Chondrocyte (in vitro differentiated cells): ENCODE results near the gene STRAP. TPM values are rescaled to one million over a fixed set of nuclear protein-coding genes. Genes with fewer than 3 reads are reported as not detected.

Experiments used
- DNase-seq: peaks from one replicate; pipeline ENCODE4 v3.0.0; 2021; ENCODE audit warnings: mixed read lengths, low spot score
- H3K27ac Mint-ChIP-seq: one replicate; pipeline ENCODE4 v1.8.0; 2021; ENCODE audit warnings: mild to moderate bottlenecking, moderate library complexity, mixed read lengths; ENCODE audit not compliant: unreplicated experiment
- H3K27me3 Mint-ChIP-seq: 2 replicates; pipeline ENCODE4 v1.8.0; 2021; ENCODE audit warnings: low read depth, mixed read lengths
- H3K36me3 Mint-ChIP-seq: 2 replicates; pipeline ENCODE4 v1.8.0; 2021; ENCODE audit warnings: low read depth, mixed read lengths
- H3K4me1 Mint-ChIP-seq: 2 replicates; pipeline ENCODE4 v1.8.0; 2021; ENCODE audit warnings: low read depth, mild to moderate bottlenecking, mixed read lengths
- H3K4me3 Mint-ChIP-seq: one replicate; pipeline ENCODE4 v1.8.0; 2021; ENCODE audit warnings: mild to moderate bottlenecking, moderate library complexity, mixed read lengths; ENCODE audit not compliant: unreplicated experiment
- H3K9me3 Mint-ChIP-seq: 2 replicates; pipeline ENCODE4 v1.8.0; 2021; ENCODE audit warnings: low read depth, mixed read lengths
- CTCF ChIP-seq: fragments of 200-600 bp; sonication (generic); IDR thresholded peaks from 2 replicates; pipeline ENCODE4 v1.5.0; 2021; ENCODE audit warnings: antibody characterized with exemption, mild to moderate bottlenecking, moderate library complexity
- total RNA-seq: library from RNA; stranded (reverse); gene quantifications from 3 replicates; pipeline ENCODE4 v1.2.1, GENCODE V29; 2021

STRAP gene
- total RNA-seq, 1 donor from 2014 or later: 153 TPM

DNA sequence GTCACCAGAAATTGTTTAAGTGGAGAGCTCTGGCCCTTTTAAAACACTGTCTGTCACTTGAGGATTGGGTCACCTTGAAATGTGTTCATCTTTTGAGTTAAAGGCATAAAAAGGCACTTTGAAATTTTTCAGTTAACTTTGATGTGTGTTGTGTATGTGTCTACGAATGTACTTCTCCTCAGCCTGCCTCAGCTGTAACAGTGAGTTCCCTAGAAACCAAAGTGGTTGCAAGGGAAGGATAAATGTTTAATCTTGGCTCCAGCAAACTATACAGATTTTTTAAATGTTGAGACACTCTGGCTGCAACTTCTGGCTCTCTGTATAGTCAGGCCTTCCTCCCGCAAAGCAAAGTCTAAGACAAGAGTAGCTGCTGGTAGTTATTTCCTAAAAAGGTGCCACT lies 37.2 kb downstream of the STRAP start:
- TF ChIP-seq CTCF: no peak
- H3K9me3 Mint-ChIP-seq: no peaks in the 10 kb centered on the region
- peaks cover 4% of the 10 kb centered on the region for H3K36me3 Mint-ChIP-seq
- no peaks in the 10 kb centered on the region for H3K4me1 Mint-ChIP-seq
- no peaks in the 10 kb centered on the region for H3K27me3 Mint-ChIP-seq
- no peak overlapping the region for H3K4me3 Mint-ChIP-seq
- no peak for DNase-seq
- H3K27ac Mint-ChIP-seq: no peak overlapping the region

GRCh38 chr12:15924956-15925355 lies 42.8 kb downstream of the STRAP start:
- Mint-ChIP-seq H3K9me3 (no peaks in the 10 kb centered on the region), H3K27ac (no peak overlapping the region), H3K27me3 (no peaks in the 10 kb centered on the region), H3K4me1 (peaks cover 28% of the 10 kb centered on the region), H3K4me3 (no peak overlapping the region), H3K36me3 (no peaks in the 10 kb centered on the region)
- no peak for TF ChIP-seq CTCF
- DNase-seq: no peak

GRCh38 chr12:15928346-15928745 lies 46.2 kb downstream of the STRAP start:
- no peaks in the 10 kb centered on the region for H3K27me3 Mint-ChIP-seq
- peaks cover 48% of the 10 kb centered on the region for H3K4me1 Mint-ChIP-seq
- no peaks in the 10 kb centered on the region for H3K36me3 Mint-ChIP-seq
- H3K4me3 Mint-ChIP-seq: peak overlapping the region; percentile 11
- H3K9me3 Mint-ChIP-seq: no peaks in the 10 kb centered on the region
- DNase-seq: no peak
- peak overlapping the region; percentile 65 for H3K27ac Mint-ChIP-seq
- no peak for TF ChIP-seq CTCF

DNA sequence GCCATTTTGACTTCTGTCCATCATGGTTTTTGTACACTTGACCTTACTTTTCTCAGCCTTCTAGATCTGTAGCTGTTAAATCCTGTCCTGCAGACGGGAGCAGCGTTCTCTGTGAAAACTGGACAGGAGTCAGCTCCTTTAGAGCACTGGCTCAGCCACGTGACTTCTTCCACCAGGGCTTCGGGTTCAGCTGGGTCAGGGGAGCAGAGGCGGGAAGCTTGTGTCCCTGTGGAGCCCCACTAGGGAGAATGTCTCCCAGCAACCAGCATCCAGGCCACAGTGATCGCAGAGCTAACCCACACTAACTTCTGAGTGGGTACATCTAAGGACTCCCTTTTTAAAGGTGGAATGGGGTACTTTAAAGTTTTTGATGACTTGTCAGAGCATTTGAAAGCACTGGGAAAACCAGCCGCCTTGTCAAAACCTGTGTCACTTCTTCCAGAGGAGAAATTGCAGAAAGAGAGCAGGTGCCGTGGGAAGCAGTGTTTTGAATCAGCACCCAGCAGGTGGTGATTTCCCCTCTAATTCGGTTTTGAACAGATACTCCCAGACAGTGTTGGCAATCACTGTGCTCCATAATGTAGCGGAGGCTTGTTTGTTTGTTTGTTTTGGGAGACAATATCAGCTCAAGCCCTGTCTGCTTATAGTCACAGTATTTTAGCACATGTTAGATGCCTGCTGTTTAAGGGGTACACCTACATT lies 46.8 kb downstream of the STRAP start:
- no peak for TF ChIP-seq CTCF
- peaks cover 52% of the 10 kb centered on the region for H3K4me1 Mint-ChIP-seq
- peak overlapping the region; percentile 65 for H3K27ac Mint-ChIP-seq
- H3K27me3 Mint-ChIP-seq: no peaks in the 10 kb centered on the region
- peak overlapping the region; percentile 33 for H3K4me3 Mint-ChIP-seq
- no peaks in the 10 kb centered on the region for H3K36me3 Mint-ChIP-seq
- no peaks in the 10 kb centered on the region for H3K9me3 Mint-ChIP-seq
- no peak for DNase-seq

- Mint-ChIP-seq H3K27ac (no peak overlapping the region), H3K27me3 (no peaks in the 10 kb centered on the region), H3K36me3 (peaks cover 2% of the 10 kb centered on the region), H3K9me3 (no peaks in the 10 kb centered on the region), H3K4me1 (peaks cover 52% of the 10 kb centered on the region), H3K4me3 (no peak overlapping the region)
- no peak for DNase-seq
- TF ChIP-seq CTCF: no peak
These were observed 49.4 kb downstream of the STRAP start for GRCh38 chr12:15931590-15932053.
